ENCODE data around the gene GNB4. TPM values are rescaled to one million over a fixed set of nuclear protein-coding genes. Genes with fewer than 3 reads are reported as not detected.

Gene GNB4
- total and polyA plus RNA-seq, 4 donors: 59.0 to 133 (median 73.4) TPM

GRCh38 chr3:179464323-179465092, 13.2 kb upstream of the GNB4 start:
- DNase-seq (ENCODE audit: low read depth in 4 of 6, low spot score in 6 of 6): no peak
- Histone ChIP-seq H3K9me3 (ENCODE audit: control insufficient read depth, insufficient read depth, low read length) (no peaks in the 10 kb centered on the region), H3K4me3 (ENCODE audit: low read depth, low read length) (no peak overlapping the region), H3K36me3 (ENCODE audit: control insufficient read depth, insufficient read depth, low read length) (no peaks in the 10 kb centered on the region), H3K27me3 (ENCODE audit: control insufficient read depth, insufficient read depth, low read length) (no peaks in the 10 kb centered on the region), H3K27ac (ENCODE audit: low read depth, low read length) (no peak overlapping the region), H3K4me1 (ENCODE audit: control insufficient read depth, insufficient read depth, low read length) (no peaks in the 10 kb centered on the region)
- WGBS (ENCODE audit: insufficient coverage): 92% methylated on average over 13 of the region's 19 CpGs

- Histone ChIP-seq H3K4me1 (ENCODE audit: control insufficient read depth, insufficient read depth, low read length) (no peaks in the 10 kb centered on the region), H3K9me3 (ENCODE audit: control insufficient read depth, insufficient read depth, low read length) (no peaks in the 10 kb centered on the region), H3K4me3 (ENCODE audit: low read depth, low read length) (no peak overlapping the region), H3K27me3 (ENCODE audit: control insufficient read depth, insufficient read depth, low read length) (no peaks in the 10 kb centered on the region), H3K27ac (ENCODE audit: low read depth, low read length) (no peak overlapping the region), H3K36me3 (ENCODE audit: control insufficient read depth, insufficient read depth, low read length) (no peaks in the 10 kb centered on the region)
- DNase-seq (ENCODE audit: low read depth in 4 of 6, low spot score in 6 of 6): no peak
- no CpG with 5 or more reads among the region's 1 CpG for WGBS (ENCODE audit: insufficient coverage)
These were observed 12.0 kb upstream of the GNB4 start for GRCh38 chr3:179463319-179463718.

- no peaks in the 10 kb centered on the region for H3K4me1 ChIP-seq (ENCODE audit: control insufficient read depth, insufficient read depth, low read length)
- H3K27ac ChIP-seq (ENCODE audit: low read depth, low read length): no peak overlapping the region
- H3K9me3 ChIP-seq (ENCODE audit: control insufficient read depth, insufficient read depth, low read length): no peaks in the 10 kb centered on the region
- no peaks in the 10 kb centered on the region for H3K36me3 ChIP-seq (ENCODE audit: control insufficient read depth, insufficient read depth, low read length)
- no peaks in the 10 kb centered on the region for H3K27me3 ChIP-seq (ENCODE audit: control insufficient read depth, insufficient read depth, low read length)
- H3K4me3 ChIP-seq (ENCODE audit: low read depth, low read length): no peak overlapping the region
- DNase-seq (ENCODE audit: low read depth in 4 of 6, low spot score in 6 of 6): no peak
These were observed 9.0 kb upstream of the GNB4 start for GRCh38 chr3:179460260-179460659.

GRCh38 chr3:179455954-179456353, 4.7 kb upstream of the GNB4 start:
- no peak for DNase-seq (ENCODE audit: low read depth in 4 of 6, low spot score in 6 of 6)
- Histone ChIP-seq H3K9me3 (ENCODE audit: control insufficient read depth, insufficient read depth, low read length) (no peaks in the 10 kb centered on the region), H3K36me3 (ENCODE audit: control insufficient read depth, insufficient read depth, low read length) (no peaks in the 10 kb centered on the region), H3K27me3 (ENCODE audit: control insufficient read depth, insufficient read depth, low read length) (no peaks in the 10 kb centered on the region), H3K27ac (ENCODE audit: low read depth, low read length) (no peak overlapping the region), H3K4me1 (ENCODE audit: control insufficient read depth, insufficient read depth, low read length) (no peaks in the 10 kb centered on the region), H3K4me3 (ENCODE audit: low read depth, low read length) (no peak overlapping the region)
- WGBS (ENCODE audit: insufficient coverage): no CpG with 5 or more reads among the region's 6 CpGs

- no peak overlapping the region for H3K27ac ChIP-seq (ENCODE audit: low read depth, low read length)
- H3K4me3 ChIP-seq (ENCODE audit: low read depth, low read length): no peak overlapping the region
- H3K9me3 ChIP-seq (ENCODE audit: control insufficient read depth, insufficient read depth, low read length): no peaks in the 10 kb centered on the region
- H3K36me3 ChIP-seq (ENCODE audit: control insufficient read depth, insufficient read depth, low read length): no peaks in the 10 kb centered on the region
- no peaks in the 10 kb centered on the region for H3K4me1 ChIP-seq (ENCODE audit: control insufficient read depth, insufficient read depth, low read length)
- 89% methylated on average over 1 of the region's 1 CpG for WGBS (ENCODE audit: insufficient coverage)
- no peaks in the 10 kb centered on the region for H3K27me3 ChIP-seq (ENCODE audit: control insufficient read depth, insufficient read depth, low read length)
- no peak for DNase-seq (ENCODE audit: low read depth in 4 of 6, low spot score in 6 of 6)
These were observed 3.6 kb upstream of the GNB4 start for GRCh38 chr3:179454887-179455286.

GRCh38 chr3:179453967-179454366, 2.7 kb upstream of the GNB4 start:
- no peaks in the 10 kb centered on the region for H3K9me3 ChIP-seq (ENCODE audit: control insufficient read depth, insufficient read depth, low read length)
- no peaks in the 10 kb centered on the region for H3K27me3 ChIP-seq (ENCODE audit: control insufficient read depth, insufficient read depth, low read length)
- no peak overlapping the region for H3K4me3 ChIP-seq (ENCODE audit: low read depth, low read length)
- H3K36me3 ChIP-seq (ENCODE audit: control insufficient read depth, insufficient read depth, low read length): no peaks in the 10 kb centered on the region
- DNase-seq (ENCODE audit: low read depth in 4 of 6, low spot score in 6 of 6): no peak
- H3K4me1 ChIP-seq (ENCODE audit: control insufficient read depth, insufficient read depth, low read length): no peaks in the 10 kb centered on the region
- WGBS (ENCODE audit: insufficient coverage): 60% methylated on average over 1 of the region's 3 CpGs
- H3K27ac ChIP-seq (ENCODE audit: low read depth, low read length): no peak overlapping the region

- Histone ChIP-seq H3K4me3 (ENCODE audit: low read depth, low read length) (no peak overlapping the region), H3K27me3 (ENCODE audit: control insufficient read depth, insufficient read depth, low read length) (no peaks in the 10 kb centered on the region), H3K27ac (ENCODE audit: low read depth, low read length) (peak overlapping the region; percentile 97), H3K36me3 (ENCODE audit: control insufficient read depth, insufficient read depth, low read length) (no peaks in the 10 kb centered on the region), H3K4me1 (ENCODE audit: control insufficient read depth, insufficient read depth, low read length) (no peaks in the 10 kb centered on the region), H3K9me3 (ENCODE audit: control insufficient read depth, insufficient read depth, low read length) (no peaks in the 10 kb centered on the region)
- WGBS (ENCODE audit: insufficient coverage): no CpG with 5 or more reads among the region's 8 CpGs
- no peak for DNase-seq (ENCODE audit: low read depth in 4 of 6, low spot score in 6 of 6)
These were observed 1.6 kb upstream of the GNB4 start for GRCh38 chr3:179452872-179453271.

- H3K27me3 ChIP-seq (ENCODE audit: control insufficient read depth, insufficient read depth, low read length): no peaks in the 10 kb centered on the region
- peak in 4 of 6 donors; percentile 58 to 90 (median 82) for DNase-seq (ENCODE audit: low read depth in 4 of 6, low spot score in 6 of 6)
- H3K9me3 ChIP-seq (ENCODE audit: control insufficient read depth, insufficient read depth, low read length): no peaks in the 10 kb centered on the region
- peak overlapping the region; percentile 97 for H3K27ac ChIP-seq (ENCODE audit: low read depth, low read length)
- H3K36me3 ChIP-seq (ENCODE audit: control insufficient read depth, insufficient read depth, low read length): no peaks in the 10 kb centered on the region
- no peaks in the 10 kb centered on the region for H3K4me1 ChIP-seq (ENCODE audit: control insufficient read depth, insufficient read depth, low read length)
- WGBS (ENCODE audit: insufficient coverage): no CpG with 5 or more reads among the region's 6 CpGs
- H3K4me3 ChIP-seq (ENCODE audit: low read depth, low read length): peak overlapping the region; percentile 71
These were observed 900 bp upstream of the GNB4 start for GRCh38 chr3:179452176-179452564.

- H3K4me1 ChIP-seq (ENCODE audit: control insufficient read depth, insufficient read depth, low read length): no peaks in the 10 kb centered on the region
- H3K36me3 ChIP-seq (ENCODE audit: control insufficient read depth, insufficient read depth, low read length): no peaks in the 10 kb centered on the region
- DNase-seq (ENCODE audit: low read depth in 4 of 6, low spot score in 6 of 6): peak in 2 of 6 donors; percentile 42 to 74
- 0% methylated on average over 43 of the region's 43 CpGs for WGBS (ENCODE audit: insufficient coverage)
- H3K4me3 ChIP-seq (ENCODE audit: low read depth, low read length): peak overlapping the region; percentile 82
- no peaks in the 10 kb centered on the region for H3K27me3 ChIP-seq (ENCODE audit: control insufficient read depth, insufficient read depth, low read length)
- no peaks in the 10 kb centered on the region for H3K9me3 ChIP-seq (ENCODE audit: control insufficient read depth, insufficient read depth, low read length)
- peak overlapping the region; percentile 90 for H3K27ac ChIP-seq (ENCODE audit: low read depth, low read length)
These were observed 387 bp downstream of the GNB4 start for GRCh38 chr3:179450901-179451264.

- Histone ChIP-seq H3K4me3 (ENCODE audit: low read depth, low read length) (peak overlapping the region; percentile 82), H3K4me1 (ENCODE audit: control insufficient read depth, insufficient read depth, low read length) (no peaks in the 10 kb centered on the region), H3K9me3 (ENCODE audit: control insufficient read depth, insufficient read depth, low read length) (no peaks in the 10 kb centered on the region), H3K27ac (ENCODE audit: low read depth, low read length) (peak overlapping the region; percentile 90), H3K36me3 (ENCODE audit: control insufficient read depth, insufficient read depth, low read length) (no peaks in the 10 kb centered on the region), H3K27me3 (ENCODE audit: control insufficient read depth, insufficient read depth, low read length) (no peaks in the 10 kb centered on the region)
- peak in 3 of 6 donors; percentile 38 to 52 (median 41) for DNase-seq (ENCODE audit: low read depth in 4 of 6, low spot score in 6 of 6)
- 20% methylated on average over 1 of the region's 12 CpGs for WGBS (ENCODE audit: insufficient coverage)
These were observed 989 bp downstream of the GNB4 start for GRCh38 chr3:179450261-179450701.

Data from spinal cord (tissue), 10 donors.